Uterus (tissue), 2 donors: ENCODE results near the gene C17orf113.

Experiments
- POLR2A ChIP-seq, 2 donors: fragments of 450-650 bp; IDR thresholded peaks; one replicate each; pipeline ENCODE4 v1.6.1; 2016; ENCODE audit warnings: antibody characterized with exemption in 2 of 2, mild to moderate bottlenecking in 1 of 2, moderate library complexity in 1 of 2
- TF ChIP-seq, protein P1 (sequence below), 4 experiments: fragments of 200-600 bp in 2 of 4; fragments of 450-650 bp in 2 of 4; sonication (generic) in 2 of 4; IDR thresholded peaks; one replicate each; pipeline ENCODE4 v1.5.1; 2016 to 2019; ENCODE audit warnings: antibody characterized with exemption in 4 of 4, mild to moderate bottlenecking in 2 of 4, moderate library complexity in 1 of 4

GRCh38 chr17:42018339-42018738 is 32.1 kb downstream of the C17orf113 start:
- TF ChIP-seq, protein P1, sequence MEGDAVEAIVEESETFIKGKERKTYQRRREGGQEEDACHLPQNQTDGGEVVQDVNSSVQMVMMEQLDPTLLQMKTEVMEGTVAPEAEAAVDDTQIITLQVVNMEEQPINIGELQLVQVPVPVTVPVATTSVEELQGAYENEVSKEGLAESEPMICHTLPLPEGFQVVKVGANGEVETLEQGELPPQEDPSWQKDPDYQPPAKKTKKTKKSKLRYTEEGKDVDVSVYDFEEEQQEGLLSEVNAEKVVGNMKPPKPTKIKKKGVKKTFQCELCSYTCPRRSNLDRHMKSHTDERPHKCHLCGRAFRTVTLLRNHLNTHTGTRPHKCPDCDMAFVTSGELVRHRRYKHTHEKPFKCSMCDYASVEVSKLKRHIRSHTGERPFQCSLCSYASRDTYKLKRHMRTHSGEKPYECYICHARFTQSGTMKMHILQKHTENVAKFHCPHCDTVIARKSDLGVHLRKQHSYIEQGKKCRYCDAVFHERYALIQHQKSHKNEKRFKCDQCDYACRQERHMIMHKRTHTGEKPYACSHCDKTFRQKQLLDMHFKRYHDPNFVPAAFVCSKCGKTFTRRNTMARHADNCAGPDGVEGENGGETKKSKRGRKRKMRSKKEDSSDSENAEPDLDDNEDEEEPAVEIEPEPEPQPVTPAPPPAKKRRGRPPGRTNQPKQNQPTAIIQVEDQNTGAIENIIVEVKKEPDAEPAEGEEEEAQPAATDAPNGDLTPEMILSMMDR (IDR thresholded peaks at IDR 0.05): no peak
- TF ChIP-seq POLR2A (IDR thresholded peaks at IDR 0.05): no peak
